ENCODE data around the gene CCDC152.

CCDC152 gene

DNA sequence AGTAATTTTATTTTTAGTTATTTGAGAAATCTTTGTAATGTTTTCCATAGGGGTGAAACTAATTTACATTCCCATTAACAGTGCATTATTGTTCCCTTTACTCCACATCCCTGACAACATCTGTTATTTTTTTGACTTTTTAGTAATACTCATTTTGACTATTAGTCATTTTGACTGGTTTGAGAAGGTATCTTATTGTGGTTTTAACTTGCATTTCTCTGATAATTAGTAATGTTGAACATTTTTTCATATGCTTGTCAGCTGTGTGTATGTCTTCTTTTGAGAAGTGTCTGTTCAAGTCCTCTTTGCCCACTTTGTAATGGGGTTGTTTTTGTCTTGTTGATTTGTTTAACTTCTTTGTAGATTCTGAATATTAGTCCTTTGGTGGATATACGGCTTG is 27.5 kb downstream of the CCDC152 start:
- no peak for DNase-seq

DNA sequence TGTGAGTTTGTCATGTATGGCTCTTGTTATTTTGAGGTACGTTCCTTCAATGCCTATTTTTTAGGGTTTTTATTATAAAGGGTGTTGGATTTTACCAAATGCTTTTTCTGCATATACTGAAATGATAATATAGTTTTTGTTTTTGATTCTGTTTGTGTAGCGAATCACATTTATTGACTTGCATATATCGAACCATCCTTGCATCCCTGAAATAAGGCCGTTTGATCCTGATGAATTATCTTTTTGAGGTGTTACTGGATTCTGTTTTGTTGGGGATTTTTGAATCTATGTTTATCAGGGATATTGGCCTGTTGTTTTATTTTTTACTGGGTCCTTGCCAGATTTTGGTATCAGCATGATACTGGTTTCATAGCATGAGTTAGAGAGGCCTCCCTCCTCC is 29.1 kb downstream of the CCDC152 start:
- no peak for DNase-seq

DNA sequence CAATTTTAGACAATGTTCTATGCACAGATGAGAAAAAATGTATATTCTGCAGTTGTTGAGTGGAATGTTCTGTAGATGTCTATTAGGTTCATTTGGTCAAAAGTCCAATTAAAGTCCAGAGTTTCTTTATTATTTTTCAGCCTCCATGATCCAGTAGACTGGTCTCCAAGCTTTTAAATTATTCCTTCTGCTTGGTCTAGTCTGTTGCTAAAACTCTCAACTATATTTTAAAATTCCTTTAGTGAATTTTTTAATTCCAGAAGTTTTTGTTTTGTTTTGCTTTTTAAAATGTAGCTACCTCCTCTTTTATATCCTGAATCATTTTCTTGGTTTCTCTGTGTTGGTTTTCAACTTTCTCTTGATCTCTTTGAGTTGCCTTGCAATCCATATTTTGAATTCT is 30.5 kb downstream of the CCDC152 start:
- DNase-seq, result no peak

DNA sequence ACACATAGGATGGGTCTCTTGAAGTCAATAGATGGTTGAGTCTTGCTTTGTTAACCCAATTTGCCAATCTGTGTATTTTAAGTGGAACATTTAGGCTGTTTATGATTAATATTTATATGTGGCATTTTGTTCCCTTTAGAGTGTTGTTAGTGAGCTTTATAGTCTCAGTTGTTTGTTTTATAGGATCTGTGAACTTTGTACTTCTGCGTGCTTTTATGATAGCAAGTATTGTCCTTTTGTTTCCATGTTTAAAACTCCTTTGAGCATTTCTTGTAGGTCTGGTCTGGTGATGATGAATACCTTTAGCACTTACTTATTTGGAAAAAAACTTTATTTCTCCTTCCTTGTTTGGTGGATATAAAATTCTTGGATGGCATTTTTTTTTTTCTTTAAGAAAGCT is 31.2 kb downstream of the CCDC152 start:
- DNase-seq, result no peak

DNA sequence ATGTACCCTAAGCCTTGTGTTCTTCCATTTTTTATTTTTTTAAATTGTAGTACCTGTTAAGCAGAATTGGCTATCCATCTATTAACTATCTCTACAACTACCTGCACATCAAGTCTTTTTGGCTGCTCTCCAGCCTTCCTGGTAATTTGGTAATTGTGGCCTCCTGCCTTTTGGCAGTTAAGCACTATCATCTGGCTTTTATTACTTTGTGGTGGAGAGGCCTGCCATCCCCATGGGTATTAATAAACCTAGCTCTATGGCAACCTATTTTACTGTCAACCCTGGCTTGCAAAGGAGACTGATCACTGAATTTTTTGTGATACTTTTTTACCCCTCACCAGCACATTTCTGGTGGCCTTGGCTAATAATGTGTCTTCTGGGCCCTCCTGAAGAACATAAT is 34.5 kb downstream of the CCDC152 start:
- no peak for DNase-seq

DNA sequence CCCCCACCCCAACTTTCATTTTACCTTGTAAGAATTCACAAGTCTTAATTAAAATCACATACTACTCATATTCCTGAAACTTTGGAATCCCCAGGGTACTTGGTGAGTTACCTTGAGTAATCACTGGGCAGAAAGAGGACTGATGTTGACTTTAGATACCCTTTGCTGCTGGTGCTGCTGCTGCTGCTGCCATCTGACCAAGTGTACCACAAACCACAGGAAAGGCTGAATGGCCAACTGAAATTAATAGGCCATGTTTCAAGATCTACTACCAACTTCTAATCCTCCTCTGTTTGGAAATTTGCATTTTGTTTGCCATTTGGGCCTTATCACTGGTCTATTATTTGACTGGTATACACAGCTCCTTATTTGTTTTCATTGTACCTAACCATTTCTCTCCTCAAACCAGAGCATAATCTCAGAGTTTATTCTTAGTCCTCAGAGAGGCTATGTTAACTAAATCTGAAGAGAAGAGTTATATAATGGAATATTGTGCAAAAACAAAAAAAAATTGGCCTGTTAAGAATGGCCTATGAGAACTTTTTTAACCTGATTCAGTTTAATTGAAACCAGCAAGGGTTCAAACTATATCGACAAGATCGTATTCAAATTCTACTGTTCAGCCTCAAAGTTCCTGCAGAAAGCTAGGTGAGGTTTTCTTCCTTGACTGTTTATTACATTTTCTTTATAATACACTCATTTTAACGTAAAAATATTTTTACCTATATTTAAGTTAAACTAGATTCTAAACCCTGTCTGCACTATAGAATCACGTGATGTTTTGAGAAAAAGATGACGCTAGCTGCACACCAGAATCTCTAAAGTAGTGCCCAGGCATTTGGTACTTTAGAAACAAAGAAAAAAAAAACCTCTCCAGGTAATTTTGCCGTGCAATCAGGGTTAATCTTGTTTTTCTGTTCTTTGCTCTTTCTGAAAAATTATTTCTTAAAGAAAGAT is 41.9 kb downstream of the CCDC152 start:
- DNase-seq, result no peak

DNA sequence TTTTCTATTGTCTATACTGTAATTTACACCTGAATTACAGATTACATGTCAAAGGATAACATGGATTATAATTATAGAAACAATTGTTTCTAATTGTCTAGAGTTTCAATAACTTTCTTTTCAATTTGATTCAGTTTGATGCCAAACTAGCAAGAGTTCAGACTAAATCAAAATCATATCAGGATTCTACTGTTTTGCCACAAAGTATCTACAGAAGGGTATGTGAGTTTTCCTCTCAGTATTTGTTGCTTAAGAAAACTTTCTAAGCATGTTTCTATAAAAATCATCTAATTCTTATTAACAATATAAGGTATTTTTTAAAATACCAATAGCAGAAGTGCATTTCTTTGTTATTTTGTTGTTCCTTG is 42.6 kb downstream of the CCDC152 start:
- no peak for DNase-seq

DNA sequence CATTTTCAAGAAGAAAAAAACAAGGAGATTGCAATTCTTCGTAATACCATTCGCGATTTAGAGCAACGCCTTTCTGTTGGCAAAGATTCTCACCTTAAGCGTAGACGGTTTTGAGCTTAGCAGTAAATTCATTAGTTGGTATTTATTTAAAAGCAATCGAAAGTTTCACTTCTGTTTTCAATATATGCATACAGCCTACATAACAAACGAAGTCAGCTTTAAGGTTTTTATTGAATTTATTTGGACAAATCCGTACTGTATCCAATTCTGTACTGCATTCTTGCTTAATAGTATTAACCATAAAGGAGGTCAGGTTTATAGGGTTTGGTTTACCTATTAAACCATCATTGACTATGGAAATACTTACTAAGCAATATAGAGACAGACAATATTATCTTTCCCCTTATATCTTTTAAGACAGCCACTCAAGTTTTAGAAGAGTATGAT is 43.1 kb downstream of the CCDC152 start:
- no peak for DNase-seq

DNA sequence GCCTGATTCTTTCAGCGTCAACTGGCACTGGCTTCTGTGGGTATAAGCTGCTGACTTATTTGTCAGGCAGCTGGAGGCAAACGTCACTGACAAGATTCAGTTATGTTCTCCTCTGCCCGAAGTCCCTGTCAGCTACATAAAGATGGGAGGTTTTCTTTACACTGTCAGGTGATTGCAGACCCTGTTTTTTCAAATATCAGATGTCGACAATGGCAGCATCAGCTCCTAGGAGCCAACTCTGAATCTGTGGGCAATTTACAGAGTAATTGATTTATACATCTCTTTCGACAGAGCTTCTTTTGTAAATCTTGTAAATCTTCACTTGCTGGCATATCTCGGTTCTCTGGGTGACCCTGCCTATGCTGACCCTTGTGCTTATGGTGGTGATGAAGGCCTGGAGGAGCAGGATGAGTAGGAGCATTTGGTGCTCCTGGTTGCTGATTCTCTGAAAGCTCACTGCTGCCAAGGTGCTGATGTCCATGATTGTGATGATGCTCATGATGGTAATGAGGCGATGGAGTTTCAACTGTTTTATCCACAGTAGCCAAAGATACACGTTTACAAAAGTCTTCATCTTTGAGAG is 44.2 kb downstream of the CCDC152 start:
- DNase-seq, result no peak

DNA sequence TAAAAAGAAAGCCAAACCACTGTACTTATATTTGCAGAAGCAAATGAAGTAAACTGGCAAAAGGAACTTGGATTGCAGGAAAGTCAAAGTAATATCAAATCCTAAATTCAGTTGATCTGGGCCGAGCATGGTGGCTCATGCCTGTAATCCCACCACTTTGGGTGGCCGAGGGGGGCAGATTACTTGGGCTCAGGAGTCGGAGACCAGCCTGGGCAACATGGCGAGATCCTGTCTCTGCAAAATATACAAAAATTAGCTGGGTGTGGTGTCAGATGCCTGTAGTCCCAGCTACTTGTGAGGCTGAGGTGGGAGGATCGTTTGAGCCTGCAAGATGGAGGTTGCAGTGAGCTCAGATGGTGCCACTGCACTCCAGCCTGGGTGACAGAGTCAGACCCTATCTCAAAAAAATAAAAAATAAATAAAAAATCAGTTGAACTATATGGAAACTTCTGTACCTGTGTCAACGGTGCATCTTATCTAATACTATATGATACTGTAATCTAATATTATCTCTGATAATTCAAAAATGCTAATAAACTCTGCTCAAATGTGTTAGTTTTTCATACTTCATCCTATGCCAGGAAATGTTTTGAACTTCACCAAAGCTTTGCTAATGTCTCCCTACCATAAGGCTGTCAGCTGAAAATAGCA is 45.0 kb downstream of the CCDC152 start:
- DNase-seq, result no peak

DNA sequence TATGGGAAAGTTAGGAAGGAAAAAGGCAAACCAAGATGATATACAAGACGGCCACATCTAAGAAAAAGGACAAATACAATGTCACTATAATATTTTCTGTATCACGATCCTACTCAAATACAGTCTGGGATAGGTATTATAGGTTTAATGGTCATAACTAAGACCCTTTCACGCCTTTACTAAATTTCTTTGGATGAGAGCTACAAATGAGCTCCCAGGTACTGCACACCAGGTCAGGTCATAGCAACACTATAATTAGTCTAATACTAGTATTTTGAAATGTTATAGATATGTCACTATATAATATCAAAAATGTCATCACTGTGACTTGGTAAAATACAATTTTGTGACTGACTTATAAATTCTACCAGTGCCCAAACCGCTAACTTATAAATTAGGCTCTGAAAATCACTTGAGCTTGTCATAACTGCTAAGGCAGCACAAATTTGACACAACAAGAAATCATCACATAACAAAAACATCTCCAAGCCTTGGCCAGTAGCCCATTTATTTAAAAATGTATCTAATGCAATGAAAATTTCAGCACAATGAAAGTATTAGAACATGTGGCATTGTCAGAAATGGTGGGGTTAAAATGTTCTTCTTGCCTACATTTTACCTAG is 48.2 kb downstream of the CCDC152 start:
- no peak for DNase-seq

DNA sequence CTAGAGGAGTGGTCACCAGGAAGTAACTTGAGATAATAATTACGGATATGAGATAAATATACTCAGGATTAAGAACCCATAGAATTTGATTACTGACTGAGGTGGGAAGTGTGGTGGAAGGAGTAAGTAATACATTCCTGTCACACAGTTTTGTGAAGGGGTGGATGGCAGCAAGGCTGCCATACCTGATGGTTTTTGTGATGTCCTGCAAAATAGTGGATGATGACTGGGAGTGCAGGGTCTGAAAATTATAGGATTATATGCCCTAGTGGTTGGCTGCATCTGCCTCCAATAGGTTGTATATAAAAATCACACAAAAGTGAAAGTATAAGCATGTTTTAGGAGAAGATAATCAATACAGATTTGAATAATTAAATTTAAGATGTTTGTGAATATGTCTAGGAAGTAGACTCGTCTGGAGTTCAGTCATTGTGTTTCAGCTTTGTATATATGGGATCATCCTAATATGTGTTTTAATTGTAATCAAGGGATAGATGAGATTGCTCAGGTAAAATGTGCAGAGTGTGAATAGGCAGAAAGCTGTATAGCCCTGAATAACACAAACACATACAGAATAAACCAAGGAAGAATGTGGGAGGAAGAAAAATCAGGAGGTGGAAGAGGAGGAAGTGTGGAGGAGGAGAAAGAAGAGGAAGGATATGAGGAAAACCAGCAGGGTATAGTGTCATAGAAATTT is 49.5 kb downstream of the CCDC152 start:
- no peak for DNase-seq

DNA sequence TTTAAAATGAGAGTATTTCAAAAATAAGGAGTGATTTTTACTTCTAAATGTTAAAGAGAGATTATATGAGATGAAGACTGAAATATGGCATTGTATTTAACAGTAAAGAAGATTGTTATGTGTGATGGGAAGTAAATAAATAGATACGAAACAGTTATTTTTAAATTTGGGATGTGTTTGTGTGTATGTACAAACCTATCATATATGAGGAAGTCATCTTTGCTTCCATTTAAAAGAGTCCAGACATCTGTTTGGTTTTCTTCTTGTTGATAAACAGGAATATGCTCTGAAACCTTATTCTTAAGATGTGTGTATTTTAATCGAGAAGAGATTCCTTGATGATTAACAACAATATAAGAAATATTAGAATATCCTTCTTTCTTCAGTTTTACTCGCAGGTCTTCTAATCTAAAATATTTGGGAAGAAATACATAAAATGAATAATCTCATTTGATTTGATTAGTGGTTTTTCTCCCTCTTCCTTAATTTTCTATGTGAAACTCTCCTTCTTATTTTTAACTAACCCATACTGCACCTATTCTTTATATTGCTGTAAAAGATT is 50.2 kb downstream of the CCDC152 start:
- no peak for DNase-seq

DNA sequence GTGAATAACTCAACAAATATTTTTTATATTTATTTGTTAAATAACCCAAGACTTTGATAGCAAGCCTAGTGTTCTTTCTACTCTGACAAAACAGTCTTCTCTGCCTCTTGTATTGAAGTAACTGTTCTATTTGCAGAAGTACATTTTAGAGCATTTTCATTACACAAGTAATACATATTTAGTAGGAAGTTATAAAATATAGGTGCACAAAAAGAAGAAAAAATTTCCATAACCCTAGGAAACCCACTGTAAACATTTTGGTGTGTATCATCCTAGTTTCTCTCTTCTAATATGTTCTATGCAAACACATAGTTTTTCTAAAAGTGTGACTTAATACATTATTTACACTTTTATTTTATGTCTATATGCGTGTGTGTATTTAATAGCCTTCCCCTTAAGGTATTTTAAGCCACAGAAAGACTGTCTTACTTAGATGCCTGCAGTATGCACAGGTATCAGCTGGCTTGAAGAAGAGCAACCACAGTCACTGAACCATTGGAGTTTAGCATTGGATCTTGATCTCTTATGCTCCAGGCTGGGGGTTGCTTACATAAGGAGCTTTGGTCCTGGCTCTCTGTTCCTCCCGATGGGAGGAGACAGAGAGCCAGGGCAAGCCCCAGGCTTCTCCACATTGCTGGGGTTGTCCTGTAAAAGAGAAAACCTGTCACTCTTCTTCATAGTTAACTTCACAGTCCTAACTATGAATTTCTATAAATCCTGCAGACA is 51.3 kb downstream of the CCDC152 start:
- peak; percentile 50 for DNase-seq

DNA sequence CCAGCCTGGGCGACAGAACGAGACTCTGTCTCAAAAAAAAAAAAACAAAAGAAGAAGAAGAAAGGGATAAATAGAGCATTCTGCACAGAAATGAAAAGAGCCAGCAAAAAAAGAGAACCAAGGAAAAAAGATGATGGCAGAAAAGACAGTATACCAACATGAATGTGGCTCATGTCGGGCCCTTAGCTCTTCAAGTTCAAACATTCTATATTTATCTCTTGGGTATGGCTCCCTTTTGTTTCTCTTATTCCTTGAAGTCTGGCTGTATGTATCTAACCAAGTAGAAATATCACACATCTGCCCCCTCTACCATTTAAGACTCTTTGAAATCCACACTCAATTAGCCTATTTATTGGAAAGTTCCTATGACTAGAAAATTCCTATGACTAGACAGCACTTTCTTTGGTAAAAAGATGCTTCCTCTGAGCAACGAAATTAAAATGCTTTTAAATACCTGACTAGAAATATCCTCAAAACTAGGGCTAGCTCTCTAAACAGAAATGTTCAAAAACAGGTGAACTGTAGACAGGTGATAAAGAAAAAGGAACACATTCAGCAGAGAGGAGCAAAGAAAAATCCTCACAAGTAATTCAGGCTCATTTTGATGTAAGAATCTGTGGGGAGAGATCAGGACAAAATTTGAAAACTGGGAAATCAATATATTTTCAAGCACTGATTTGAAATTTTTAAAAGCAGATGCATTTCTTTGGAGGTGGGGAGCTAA is 52.4 kb downstream of the CCDC152 start:
- DNase-seq, result no peak

DNA sequence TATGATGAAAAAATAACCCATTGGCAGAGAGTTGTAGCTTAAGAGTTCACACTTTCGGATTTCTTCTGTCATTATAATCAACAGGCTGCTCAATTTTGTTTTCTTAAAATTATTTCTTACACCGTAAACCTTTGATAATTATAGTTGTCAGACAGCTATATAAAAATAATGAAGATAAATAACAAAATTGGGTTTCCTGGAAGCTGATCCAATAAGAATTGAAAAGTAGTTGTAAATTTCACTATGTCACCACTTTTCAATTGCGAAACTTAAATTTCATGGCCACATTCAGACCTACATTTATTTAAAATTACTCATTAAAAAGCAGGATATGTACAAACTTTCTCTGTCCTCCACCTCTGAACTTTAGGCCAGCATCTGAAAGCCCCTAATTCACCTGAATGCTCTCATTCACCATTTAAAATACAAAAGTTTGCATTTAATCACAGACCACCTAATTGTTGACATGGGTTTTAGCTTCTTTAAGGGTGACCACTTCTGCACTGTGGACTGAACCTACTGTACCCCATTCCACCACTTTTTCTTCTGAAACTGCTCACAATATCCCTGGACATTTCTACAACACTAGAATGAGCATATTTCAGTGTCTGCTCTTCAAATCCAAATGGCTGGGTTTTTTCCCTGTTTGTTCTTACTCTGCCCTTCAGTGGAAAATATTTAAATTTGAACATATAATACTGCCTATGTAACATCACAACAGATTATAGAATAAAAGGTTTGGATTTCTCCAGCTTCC is 54.4 kb downstream of the CCDC152 start:
- DNase-seq, result no peak

DNA sequence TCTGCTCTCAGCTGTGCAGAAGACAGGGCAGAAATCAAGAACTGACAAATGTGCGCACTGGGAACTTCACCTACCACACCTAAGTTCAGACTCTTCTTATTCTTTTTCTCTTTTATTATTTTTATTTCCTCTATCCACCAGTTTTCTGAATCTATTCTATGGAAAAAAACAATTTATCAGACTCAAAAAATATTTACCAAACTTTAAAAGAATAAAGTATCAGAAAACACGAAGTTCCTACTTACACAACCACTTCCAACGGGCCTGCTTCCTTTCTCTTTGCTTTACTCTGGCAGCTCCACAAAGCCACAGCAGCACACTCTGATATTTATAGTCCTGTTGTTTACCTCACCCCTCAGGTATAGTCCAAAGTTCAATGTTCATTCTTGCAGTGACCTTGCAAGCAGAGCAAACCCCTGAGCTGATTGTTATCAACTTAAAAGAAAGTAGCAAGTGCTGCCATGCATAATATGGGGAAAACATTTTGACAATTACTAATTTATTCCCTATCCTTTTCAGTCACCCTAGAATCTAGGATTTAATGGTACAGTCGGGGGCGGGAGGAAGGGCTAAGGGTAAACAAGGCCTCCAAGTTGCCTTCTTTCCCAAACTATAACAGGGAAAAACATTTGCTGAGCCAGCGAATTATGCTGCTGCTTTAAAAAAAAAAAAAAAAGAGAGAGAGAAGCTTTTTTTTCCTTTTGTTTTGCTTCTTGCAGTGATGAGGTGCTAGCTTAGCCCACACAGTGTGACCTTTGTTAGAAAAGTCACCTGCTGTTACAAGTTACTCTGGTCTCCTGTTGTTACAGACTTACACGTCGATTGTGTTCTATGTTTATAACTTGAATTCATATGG is 55.2 kb downstream of the CCDC152 start, which contains the start of gene SELENOP:
Gene SELENOP, minus strand, starts transcription at position 302 of the 856 bp plus-strand sequence. CDS start 3,539 bp downstream, outside the sequence.
- DNase-seq, result peak; percentile 89

DNA sequence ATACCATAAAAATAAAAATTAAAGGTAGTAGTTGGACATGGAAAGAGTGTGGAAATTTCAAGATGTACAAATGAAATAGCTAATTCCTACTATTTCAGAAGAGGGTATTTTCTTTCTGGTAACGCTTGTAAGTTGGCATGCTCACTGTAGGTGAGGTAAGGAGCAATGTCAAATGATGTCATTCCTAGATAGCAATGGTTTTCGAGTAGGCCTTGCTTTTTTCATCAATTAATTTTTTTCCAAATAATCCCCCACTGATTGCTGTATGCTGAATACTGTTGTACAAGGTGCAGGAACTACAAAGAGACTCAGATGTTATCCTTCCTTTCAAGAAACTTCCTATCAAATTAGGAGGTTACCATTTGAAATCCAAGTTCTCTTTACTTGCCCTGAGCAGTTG is 56.0 kb downstream of the CCDC152 start:
- DNase-seq, result peak; percentile 34

DNA sequence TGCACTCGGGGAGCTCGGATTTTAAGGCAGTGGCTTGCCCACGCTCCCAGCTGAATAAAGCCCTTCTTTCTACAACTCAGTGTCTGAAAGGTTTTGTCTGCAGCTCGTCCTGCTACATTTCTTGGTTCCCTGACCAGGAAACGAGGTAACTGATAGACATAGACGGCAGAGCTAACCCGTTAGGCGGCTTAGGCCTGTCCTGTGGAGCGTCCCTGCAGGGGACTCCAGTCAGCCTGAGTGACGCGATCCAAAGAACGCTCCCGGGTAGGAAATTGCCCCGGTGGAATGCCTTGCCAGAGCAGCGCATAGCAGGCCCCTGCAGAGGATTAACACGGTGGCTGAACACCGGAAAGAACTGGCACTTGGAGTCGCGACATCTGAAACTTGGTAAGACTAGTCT is 56.9 kb downstream of the CCDC152 start:
- DNase-seq, result peak; percentile 40
